RCC 7860 (cell line): ENCODE measurements around the gene NOTUM.
"Not testable (repeated sequence)": the region's sequence is repeated elsewhere in the genome, so short reads cannot be mapped to it uniquely, and the experiment has no call there.

Source experiments
- DNase-seq: peaks from one replicate; pipeline ENCODE4 v3.0.0-alpha.2; 2015; ENCODE audit warnings: low spot score
- FAIRE-seq: peaks from 2 replicates; lab custom pipeline; 2012; peaks lifted over from hg19 to GRCh38; lab: Jason Lieb, UNC

The NOTUM gene

DNA sequence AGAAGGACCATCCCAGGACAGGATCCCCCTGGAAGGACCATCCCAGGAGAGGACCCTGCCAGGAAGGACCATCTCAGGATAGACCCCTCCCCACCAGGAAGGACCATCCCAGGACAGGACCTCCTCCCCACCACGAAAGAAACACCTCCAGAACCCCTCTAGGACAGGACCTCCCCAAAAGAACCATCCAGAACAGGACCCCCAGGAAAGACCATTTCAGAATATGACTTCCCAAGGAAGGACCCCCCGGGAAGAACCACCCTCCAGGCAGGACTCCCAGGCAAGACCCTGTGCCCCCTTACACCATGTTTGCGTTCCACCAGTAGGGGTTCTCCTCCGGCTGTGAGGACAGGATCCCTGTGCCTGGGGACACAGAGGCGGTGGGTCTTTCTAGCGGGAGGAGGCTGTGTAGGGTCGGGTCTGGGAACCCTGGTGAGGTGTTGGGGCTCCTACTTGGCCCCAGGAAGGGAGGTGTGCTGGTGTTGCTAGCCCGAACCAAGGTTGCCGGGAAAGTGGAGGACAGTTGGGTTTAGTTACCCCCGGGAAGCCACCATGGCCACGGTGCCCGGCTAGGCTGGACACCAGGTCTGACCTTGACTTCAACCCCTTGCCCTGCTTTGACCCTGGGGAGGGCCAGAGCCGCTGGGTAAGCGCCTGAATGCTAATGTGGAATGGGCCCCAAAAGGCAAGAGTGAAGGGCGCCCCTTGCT, 2.2 kb downstream of the NOTUM start:
- no peak for DNase-seq
- no peak for FAIRE-seq

DNA sequence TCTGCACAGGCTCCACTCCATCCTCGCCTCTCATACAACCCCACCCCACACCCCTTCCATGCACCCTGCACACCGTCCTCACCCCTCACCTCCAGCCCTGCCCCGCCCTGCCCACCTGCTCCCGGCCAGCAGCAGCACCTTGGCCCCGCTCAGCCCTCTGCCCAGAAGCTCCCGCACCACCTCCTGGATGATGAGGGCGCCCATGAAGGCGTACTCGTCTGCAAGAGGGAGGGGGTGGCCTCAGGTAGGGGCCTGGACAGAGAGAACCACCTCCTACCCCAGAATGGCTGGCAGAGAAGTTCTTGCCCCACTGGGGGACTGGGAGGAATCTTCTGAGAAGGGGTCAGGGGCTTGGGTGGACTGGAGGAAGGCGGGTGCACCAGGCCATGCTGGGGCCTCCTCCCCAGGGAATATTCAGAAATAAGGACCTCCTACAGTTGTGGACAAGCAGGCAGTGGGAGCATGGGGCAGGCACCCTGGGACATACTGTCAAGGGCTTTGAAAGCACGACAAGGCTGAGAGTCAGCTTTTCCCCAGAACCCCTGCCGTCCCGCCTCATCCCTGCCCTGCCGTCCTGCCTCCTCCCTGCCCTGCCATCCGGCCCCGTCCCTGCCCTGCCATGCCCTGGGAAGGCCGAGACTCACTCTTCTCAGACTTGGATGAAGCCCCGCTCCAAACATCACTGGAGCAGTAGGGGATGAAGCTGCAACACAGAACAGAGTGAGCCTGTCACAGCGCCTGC, 3.1 kb downstream of the NOTUM start:
- FAIRE-seq (no peak), DNase-seq (no peak)

DNA sequence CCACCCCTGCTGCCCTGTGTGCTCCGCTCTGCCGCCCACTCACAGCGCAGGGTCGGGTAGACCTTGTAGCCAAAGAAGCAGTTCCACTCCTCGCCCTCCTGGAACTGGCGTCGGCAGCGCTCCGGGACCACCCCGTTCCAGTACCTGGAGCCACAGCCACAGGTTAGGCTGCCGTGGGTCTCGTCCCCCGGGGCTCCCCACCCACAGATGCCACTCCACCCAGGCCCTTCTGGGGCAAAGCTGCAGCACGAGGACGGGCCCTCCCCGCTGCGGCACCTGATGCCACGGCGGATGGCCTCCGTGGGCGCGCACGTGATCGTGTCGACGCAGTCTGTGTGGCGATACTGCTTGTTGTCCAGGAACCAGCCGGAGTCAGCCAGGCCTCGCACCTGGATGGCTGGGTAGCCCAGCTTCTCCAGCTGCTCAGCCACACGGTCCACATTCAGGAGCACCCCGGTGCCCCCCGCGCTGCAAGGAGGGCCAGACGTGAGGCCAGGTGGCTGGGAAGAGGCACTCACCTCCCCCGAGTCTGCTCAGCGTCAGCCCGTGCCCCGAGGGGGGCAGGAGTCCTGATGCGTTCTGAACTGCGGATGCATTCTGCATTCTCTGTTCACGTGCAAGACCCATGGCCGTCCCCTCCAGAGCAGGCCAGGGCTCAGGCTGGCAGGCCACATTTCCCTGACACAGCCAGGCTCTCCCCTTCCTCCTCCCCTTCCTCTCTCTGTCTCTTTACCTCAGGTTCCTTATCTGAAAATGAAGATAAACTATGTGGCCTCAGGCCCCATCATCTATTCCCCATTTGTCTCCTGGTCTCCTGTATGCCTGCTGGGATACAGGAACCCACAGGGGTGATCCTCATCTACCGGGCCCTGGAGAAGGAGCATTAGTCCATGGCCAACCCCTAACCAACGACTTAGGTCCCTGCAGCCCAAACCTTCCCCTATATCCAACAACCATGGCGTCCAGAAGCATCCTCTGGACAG, 4.1 kb downstream of the NOTUM start:
- no peak for DNase-seq
- no peak for FAIRE-seq

DNA sequence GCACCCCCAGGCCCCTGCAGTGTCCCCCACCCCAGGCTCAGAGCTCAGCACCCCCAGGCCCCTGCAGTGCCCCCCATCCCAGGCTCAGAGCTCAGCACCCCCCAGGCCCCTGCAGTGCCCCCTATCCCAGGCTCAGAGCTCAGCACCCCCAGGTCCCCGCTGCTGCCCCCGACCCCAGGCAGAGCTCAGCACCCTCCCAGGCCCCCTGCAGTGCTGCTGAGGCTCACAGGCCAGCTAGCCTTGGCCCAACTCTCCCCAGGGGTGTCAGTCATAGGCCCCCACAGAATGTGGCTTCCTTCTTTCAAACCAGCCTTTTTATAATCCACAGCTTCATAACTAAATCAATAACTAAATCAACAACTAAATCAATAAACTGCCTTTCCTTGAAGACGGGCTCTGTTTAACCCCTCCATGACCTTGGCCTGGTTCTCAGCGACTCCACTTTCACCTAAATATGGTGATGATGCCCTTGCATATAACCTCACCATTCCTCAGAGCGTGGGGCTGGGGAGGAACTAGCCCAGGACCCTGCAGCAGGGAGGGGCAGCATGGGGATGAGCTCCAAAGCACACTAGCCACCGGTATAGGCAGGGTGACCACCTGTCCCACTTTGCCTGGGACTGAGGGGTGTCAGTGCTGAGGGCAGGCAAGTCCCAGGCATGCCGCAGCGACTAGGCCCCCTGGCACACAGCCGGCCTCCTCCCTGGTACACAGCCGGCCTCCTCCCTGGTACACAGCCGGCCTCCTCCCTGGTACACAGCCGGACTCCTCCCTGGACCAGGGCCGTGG, 5.0 kb downstream of the NOTUM start:
- no peak for DNase-seq
- no peak for FAIRE-seq

DNA sequence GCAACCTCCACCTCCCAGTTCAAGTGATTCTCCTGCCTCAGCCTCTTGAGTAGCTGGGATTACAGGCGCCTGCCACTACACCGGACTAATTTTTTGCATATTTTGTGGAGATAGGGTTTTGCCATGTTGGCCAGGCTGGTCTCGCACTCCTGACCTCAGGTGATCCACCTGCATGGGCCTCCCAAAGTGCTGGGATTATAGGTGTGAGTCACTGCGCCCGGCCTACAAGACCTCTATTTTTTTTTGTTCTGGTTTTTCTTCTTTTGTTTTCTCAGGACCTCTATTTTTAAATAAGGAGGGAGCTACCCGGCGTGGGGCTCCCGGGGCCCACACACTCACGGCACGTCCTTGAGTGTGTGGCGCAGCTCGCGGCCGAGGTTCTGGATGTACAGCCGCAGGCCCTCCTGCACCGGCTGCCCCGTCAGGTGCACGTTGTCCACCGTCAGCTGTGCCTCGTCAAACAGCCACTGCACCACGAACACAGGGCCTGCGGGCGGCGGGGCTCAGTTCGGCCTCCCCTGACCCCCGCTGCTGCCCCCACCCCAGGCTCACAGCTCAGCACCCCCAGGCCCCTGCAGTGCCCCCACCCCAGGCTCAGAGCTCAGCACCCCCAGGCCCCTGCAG, 5.8 kb downstream of the NOTUM start:
- DNase-seq (no peak), FAIRE-seq (no peak)

DNA sequence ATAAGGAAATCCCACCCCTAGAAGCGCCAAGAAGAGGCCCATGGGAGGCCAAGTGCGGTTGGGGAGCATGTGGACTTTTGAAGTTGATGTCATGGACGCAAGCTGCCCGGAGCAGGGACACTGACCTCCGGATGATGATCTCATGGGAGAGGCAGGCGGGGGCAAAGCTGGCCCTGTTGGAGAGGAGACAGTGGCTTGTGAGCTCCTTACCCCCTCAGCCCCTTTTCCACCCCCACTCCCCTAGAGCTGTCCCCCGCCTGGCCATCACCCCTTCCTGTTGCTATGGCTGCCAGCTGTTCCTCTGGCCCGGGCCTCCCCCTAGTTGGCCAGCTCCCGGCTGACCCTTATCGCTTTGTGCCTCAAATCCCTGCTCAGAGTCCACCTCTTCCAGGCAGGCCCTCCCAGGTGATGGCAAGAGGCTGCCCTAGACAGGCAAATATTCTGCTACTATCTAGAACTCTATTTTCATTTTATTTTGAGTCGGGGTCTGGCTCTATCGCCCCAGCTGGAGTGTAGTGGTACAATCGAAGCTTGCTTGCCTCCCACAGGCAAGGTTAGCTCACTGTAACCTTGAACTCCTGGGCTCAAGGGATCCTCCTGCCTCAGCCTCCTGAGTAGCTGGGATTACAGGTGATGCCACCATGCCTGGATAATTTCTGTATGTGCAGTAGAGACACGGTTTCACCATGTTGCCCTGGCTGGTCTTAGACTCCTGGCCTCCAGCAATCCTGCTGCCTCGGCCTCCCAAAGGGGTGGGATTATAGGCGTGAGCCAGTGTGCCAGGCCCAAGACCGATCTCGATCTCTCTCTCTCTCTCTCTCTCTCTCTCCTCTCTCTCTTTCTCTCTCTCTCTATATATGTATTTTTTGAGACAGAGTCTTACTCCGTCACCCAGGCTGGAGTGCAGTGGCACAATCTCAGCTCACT, 6.6 kb downstream of the NOTUM start:
- FAIRE-seq (no peak), DNase-seq (no peak)

DNA sequence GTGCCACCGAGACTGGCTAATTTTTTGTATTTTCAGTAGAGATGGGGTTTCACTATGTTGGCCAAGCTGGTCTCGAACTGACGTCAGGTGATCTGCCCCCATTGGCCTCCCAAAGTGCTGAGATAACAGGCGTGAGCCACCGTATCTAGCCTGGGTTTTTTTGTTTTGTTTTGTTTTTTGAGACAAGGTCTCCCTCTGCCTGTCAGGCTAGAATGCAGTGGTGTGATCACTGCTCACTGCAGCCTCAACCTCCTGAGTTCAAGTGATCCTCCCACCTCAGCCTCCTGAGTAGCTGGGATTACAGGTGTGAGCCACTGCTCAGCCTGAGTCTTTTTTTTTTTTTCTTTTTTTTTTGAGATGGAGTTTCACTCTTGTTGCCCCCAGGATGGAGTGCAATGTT, 7.5 kb downstream of the NOTUM start:
- not testable (repeated sequence) for FAIRE-seq, DNase-seq

DNA sequence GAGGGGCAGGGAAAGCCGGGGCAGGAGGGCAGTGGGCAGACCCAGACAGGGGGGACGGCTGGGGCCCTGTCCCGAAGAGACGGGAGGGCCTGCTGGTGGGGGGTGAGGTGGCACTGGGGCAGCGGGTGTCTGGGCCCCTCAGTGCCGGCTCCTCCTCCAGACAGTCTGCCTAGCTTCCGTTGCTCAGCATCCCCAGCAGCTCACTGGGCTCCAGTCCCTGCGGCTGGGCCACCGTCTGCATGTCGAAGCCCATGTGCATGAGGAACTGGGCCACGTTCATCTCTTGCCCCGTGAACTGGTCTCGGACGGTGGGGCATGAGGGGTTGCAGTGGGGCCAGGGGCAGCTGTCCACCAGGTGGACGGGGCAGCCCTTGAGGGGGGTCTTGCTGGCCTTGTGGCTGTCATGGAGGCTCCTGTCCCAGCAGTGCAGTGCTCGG, 8.2 kb downstream of the NOTUM start:
- DNase-seq (no peak), FAIRE-seq (no peak)

DNA sequence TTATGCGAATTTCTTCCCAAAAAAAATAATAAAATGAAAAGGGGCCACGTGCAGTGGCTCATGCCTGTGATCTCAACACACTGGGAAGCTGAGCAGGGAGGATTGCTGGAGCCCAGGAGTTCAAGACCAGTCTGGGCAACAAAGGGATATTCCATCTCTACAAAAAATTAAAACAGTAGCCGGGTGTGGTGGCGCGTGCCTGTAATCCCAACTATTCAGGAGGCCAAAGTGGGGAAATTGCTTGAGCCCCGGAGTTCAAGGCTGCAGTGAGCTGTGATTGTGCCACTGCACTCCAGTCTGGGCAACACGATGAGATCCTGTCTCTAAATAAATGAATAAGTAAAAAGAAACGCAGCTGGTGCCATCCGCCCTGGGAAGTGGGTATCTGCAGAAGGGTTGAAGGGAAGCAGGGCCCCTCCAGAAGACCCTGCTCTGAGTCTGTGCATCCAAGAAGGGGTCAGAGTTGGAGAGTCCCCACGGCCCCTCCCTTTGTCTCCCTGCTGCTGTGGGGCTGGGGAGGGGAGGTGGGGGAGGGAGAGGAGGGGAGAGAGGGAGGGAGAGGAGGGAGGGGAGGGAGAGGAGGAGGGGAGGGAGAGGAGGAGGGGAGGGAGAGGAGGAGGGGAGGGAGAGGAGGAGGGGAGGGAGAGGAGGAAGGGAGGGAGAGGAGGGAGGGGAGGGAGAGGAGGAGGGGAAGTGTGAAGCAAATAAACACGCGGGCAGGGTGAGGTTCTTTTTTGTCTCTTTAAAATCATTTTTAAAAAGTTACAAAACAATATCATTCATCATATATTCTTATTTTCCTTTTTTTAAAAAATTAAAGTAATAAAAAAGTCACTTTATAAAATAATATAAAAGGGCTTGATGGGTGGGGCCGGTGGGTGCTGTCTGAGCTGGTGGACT, 9.0 kb downstream of the NOTUM start:
- FAIRE-seq (no peak), DNase-seq (no peak)

DNA sequence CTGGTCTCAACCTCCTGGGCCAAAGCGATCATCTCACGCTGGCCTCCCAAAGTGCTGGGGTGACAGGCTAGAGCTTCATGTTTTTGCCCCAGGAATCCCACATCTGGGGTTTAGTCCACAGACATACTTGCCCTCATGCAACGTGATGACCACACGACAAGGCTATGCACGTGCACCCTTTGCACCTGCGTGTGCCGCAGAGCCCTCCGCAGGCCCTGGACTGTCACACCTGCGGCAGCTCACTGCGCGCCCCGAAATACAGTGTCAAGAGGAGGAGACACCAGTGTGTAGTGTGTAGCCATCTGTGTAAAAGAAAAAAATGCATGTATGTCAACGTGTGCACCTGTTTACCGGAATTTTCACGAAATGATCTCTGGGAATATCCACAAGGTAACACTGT, 10.5 kb downstream of the NOTUM start:
- no peak for DNase-seq
- FAIRE-seq, result no peak

DNA sequence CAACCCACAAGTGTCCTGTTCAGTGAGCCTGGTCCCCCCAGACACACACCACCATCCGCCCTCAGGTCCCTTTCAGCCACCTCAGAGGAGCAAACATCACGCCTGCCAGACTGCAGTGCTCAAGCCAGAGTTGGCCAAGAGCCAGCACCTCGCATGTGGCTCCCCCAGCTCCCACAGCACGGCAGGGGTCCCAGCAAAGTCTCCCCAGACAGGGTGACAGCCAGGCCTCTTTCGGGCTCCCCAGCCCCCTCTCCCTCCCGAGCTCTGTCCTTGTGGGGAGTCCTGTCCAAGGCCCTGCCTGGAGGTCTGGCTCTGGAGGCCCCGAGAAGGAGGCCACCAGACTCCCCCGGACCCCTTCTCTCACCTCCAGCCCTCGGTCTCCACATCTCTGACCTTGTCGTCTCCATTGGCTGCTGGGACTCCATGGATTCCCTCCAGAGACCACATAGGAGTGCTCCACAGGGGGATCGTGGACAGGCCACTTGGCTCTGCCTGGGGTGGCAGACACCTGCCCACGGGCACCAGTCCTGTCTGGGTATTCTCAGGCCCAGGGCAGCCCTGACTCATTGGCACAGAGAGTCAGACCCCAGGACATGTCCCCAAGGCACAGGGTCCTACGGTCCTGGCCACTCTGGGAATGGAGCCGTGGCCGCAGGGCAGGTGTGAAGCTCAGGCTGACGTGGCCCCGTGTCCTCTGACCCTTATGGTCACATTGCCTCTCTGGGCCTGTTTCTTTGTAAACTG, 12.2 kb downstream of the NOTUM start:
- FAIRE-seq, result no peak
- no peak for DNase-seq

DNA sequence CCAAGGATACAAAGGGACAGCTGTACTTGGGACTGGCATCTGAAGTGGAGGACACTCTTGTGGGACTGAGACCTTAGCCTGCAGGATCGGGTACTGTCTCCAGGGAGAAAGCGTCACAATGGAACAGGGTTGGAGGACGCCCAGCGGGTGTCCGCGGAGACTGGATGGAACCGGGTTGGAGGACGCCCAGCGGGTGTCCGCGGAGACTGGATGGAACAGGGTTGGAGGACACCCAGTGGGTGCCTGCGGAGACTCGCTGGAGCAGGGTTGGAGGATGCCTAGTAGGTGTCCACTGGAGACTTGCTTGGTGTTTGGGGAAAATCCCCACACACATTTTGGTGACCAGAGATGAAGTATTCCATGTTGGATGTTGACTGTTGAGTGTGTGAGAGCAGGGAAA, 13.8 kb downstream of the NOTUM start, which contains the start of gene MYADML2:
Gene MYADML2, minus strand, starts transcription at position 45 of the 400 bp plus-strand sequence. CDS start 5,492 bp downstream, outside the sequence.
- DNase-seq (no peak), FAIRE-seq (no peak)

DNA sequence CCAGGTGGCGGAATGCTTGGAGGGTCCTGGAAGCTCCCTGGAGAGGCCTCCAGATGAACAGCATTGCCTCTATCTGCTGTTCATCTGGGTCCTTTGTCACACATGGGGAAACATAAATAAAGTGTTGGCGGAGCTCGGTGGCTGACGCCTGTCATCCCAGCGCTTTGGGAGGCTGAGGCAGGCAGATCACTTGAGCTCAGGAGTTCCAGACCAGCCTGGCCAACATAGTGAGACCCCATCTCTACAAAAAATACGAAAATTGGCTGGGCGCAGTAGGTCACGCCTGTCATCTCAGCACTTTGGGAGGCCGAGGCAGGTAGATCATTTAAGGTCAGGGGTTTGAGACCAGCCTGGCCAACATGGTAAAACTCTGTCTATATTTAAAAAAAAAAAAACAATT, 16.1 kb downstream of the NOTUM start:
- FAIRE-seq (no peak), DNase-seq (no peak)

DNA sequence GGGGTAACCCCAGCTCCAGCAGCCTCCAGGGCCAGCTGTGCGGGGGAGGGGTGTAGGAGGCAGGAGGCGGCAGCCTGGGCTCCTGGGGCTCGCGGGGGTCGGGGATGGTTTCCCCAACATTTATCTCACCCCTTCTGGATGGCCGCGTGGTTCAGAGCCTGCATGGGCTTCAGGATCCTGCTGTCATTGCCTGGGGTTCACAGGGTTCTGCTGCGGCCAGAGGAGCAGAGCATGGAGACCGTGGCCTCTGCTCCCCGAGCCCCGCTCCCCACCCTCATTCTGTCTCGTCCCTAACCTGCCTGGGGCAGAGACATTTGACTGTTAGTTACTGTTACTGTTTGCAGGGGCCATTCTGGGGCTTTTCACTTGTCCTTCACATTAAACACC, 18.8 kb downstream of the NOTUM start:
- FAIRE-seq, result no peak
- no peak for DNase-seq

DNA sequence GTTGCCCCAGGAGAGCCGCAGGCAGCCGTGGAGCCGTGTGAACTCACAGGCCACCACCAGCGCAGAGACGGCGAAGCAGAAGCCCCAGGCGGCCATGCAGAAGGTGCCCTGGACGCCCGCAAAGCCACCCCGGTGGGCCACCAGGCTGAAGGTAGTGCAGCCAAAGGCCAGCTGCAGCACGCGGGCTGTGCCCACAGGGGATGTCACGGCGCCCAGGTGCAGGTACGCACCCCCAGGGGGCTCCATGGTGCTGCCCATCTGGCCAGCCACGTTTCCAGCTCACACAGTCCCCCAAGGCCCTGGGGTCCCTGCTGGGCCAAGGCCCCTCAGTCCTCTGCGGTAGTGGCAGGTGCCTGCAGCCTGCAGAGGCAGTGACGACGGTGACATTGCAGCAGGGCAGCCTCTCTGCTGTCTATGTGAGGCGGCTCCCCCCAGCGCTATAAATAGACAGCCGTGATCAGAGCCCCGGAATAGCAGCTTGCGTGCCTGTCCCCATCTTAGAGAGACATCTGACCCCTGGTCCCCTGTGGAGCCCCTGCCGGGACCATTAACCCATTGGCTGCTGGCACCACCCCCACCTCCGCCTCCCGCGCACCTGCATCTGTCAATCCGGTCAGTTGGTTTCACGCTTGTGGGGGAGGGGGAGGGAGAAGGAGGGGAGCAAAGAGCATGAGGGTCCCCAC, 19.4 kb downstream of the NOTUM start:
- FAIRE-seq (no peak), DNase-seq (no peak)
